GM21526 (cell line): ENCODE data around the gene BICC1.
"Not testable (repeated sequence)": the region's sequence is repeated elsewhere in the genome, so short reads cannot be mapped to it uniquely, and the experiment has no call there.

Experiments used
- ATAC-seq: cut with Tn5 transposase; IDR thresholded peaks from one replicate; pipeline ENCODE4 v1.9.1; 2021; ENCODE audit warnings: moderate library complexity; ENCODE audit not compliant: unreplicated experiment, low FRiP score

The BICC1 gene

GRCh38 chr10:58839771-58840170 is 327.1 kb downstream of the BICC1 start:
- no peak for ATAC-seq

GRCh38 chr10:58840840-58841435 is 328.3 kb downstream of the BICC1 start:
- ATAC-seq, result no peak

GRCh38 chr10:58842860-58843376 is 330.2 kb downstream of the BICC1 start:
- no peak for ATAC-seq

GRCh38 chr10:58843760-58844159 is 331.1 kb downstream of the BICC1 start:
- ATAC-seq, result no peak

- ATAC-seq, result no peak
Measured at GRCh38 chr10:58844680-58845079, 332.0 kb downstream of the BICC1 start.

GRCh38 chr10:58846856-58847255 is 334.2 kb downstream of the BICC1 start:
- ATAC-seq, result no peak

GRCh38 chr10:58851606-58852005 is 338.9 kb downstream of the BICC1 start:
- no peak for ATAC-seq

GRCh38 chr10:58853668-58854067 is 341.0 kb downstream of the BICC1 start:
- no peak for ATAC-seq

GRCh38 chr10:58854811-58855210 is 342.1 kb downstream of the BICC1 start:
- ATAC-seq, result no peak

GRCh38 chr10:58856508-58857240 is 344.0 kb downstream of the BICC1 start:
- ATAC-seq, result no peak

- no peak for ATAC-seq
Measured at GRCh38 chr10:58857251-58857805, 344.7 kb downstream of the BICC1 start.

- not testable (repeated sequence) for ATAC-seq
Measured at GRCh38 chr10:58858123-58858522, 345.5 kb downstream of the BICC1 start.

- no peak for ATAC-seq
Measured at GRCh38 chr10:58859526-58859925, 346.9 kb downstream of the BICC1 start.

- ATAC-seq, result no peak
Measured at GRCh38 chr10:58867683-58868082, 355.0 kb downstream of the BICC1 start.

- ATAC-seq, result no peak
Measured at GRCh38 chr10:58868736-58869435, 356.2 kb downstream of the BICC1 start.

- no peak for ATAC-seq
Measured at GRCh38 chr10:58870070-58870469, 357.4 kb downstream of the BICC1 start.

- no peak for ATAC-seq
Measured at GRCh38 chr10:58873161-58873560, 360.5 kb downstream of the BICC1 start.
